NT2/D1 (cell line): ENCODE measurements around the gene ARHGEF4.

Experiments
- SUZ12 ChIP-seq: IDR thresholded peaks from 2 replicates; pipeline ENCODE4 v1.6.1; 2011; ENCODE audit not compliant: insufficient read length, insufficient read depth; ENCODE audit errors: extremely low read depth
- YY1 ChIP-seq: IDR thresholded peaks from 2 replicates; pipeline ENCODE4 v1.6.1; 2011; ENCODE audit not compliant: insufficient read length, insufficient read depth
- ZNF274 ChIP-seq: IDR thresholded peaks from 2 replicates; pipeline ENCODE4 v1.6.1; 2011; ENCODE audit warnings: mild to moderate bottlenecking, low read depth, low read length

DNA sequence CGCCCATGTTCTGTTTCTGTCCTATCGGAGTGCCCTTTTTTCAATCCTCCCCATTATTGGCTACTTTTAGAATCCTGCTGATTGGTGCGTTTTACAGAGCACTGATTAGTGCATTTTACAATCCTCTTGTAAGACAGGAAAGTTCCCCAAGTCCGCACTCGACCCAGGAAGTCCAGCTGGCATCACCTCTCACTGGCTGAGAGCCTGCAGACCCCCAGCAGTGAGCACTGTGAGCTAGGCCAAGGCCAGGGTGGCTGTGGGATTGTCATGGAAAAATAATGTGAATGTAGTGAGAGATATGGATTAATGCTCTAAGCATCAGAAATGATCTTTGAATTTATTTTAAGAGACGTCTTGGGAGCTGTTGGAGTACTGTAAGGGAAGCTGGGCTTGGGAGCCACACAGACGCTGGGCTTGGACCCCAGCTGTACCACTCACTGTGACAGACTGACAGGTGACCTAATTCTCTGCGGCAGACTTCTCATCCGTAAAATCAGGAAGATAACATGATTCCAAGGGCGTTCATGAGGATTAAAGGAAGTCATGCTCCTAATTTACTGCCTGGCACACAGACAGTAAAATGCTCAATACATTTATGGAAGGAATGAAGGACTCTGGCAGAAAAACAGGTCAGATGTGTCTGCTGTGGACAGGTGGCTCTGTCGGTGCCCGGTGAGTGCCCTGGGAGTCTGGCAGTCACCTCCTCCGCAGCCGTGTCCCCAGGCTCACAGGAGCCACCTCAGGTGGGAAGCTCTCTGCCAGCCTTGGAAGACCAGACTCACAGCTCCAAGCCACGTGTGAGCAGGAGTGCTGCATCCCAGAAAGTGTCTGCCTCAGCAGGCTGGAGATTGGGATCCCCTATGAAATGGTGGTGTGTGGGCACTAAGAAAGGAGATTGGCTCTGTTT lies 151.1 kb downstream of the ARHGEF4 start:
- TF ChIP-seq YY1: no peak
- no peak for TF ChIP-seq SUZ12
- TF ChIP-seq ZNF274: no peak
